ENCODE results near the gene PRSS3. TPM values are rescaled to one million over a fixed set of nuclear protein-coding genes. Genes with fewer than 3 reads are reported as not detected.
"Not testable (repeated sequence)": the region's sequence is repeated elsewhere in the genome, so short reads cannot be mapped to it uniquely, and the experiment has no call there.

The PRSS3 gene
- polyA plus RNA-seq, 6 donors from 2014 or later: not detected

GRCh38 chr9:33813712-33814641 lies 18.6 kb downstream of the PRSS3 start:
- H3K9me3 Mint-ChIP-seq: no peaks in the 10 kb centered on the region
- no peaks in the 10 kb centered on the region for H3K27me3 Mint-ChIP-seq
- peak; percentile 25 to 30 for ATAC-seq (ENCODE audit: low read depth in 2 of 2)
- H3K36me3 Mint-ChIP-seq: no peaks in the 10 kb centered on the region
- peak overlapping the region; percentile 98 to 100 (median 99) for H3K27ac Mint-ChIP-seq
- DNase-seq: peak; percentile 80
- H3K4me1 Mint-ChIP-seq: peaks cover 36 to 44% (median 41%) of the 10 kb centered on the region in 3 donors
- peak overlapping the region in 2 of 8 donors; percentile 9 to 28 for H3K4me3 Mint-ChIP-seq

DNA sequence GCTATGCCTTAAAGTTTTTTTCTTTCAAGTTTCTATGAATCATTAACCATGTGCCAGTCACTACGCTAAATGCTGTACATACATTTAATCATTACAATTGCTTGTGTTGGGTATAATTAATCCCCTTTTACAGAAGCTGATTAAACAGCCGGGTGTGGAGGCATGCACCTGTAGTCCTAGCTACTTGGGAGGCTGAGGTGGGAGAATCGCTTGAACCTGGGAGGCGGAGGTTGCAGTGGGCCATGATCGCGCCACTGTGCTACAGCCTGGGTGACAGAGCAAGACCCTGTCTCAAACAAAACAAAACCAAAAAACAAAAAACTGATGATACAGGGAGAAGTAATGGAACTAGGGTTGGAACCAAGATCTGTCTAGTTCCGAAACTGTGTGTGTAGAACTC lies 20.4 kb downstream of the PRSS3 start:
- Mint-ChIP-seq H3K4me3 (peak overlapping the region; percentile 30 to 96 (median 90)), H3K4me1 (peaks cover 43 to 59% (median 58%) of the 10 kb centered on the region in 3 donors), H3K36me3 (no peaks in the 10 kb centered on the region), H3K9me3 (no peaks in the 10 kb centered on the region), H3K27me3 (no peaks in the 10 kb centered on the region), H3K27ac (peak overlapping the region; percentile 99 to 100 (median 99))
- DNase-seq (no peak), ATAC-seq (ENCODE audit: low read depth in 2 of 2) (no peak)

DNA sequence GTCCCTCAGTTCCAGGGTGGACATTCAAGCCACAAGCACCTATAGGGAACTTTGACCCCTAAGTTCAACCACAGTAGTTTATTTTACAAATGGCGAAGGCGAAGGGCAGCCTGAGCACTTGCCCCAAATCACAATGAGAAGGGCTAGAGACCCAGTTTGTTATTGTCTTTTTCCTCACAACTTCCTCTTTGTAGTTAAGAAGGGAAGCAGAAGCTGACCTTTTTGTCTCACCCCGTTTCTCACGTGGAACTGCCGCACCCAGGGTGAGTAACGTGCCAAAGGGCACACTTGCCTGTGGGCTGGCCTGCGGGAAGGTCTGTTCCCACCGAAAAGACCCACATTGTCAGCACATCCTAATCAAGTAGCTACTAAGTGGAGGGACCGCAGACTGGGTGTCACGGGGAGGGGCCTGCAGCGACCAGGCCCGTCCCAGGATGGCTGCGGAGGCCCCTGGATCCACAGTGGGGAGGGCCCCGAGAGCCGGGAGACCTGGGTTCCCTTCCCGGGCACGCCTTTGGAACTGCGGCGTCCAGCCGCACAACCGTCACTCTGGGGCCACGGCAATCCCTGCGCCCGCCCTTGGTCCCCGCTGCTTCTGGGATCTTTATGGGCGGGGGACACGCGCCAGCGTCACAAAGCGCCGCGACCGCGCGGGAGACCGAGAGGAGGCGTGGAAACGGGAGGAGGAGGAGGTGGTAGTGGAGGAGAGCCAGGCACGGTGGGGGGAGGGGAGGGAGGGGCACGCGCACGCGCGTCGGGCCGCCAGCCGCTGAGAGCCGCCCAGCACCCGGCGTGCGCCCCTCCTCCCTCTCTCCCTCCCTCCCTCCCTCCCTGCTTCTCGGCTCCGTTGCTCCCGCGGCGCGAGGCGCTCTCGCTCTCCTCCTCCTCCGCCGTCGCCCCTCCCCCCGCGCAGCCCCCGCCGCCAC lies 21.2 kb downstream of the PRSS3 start, which contains the start of gene UBE2R2:
TSS of gene UBE2R2 (plus strand) at position 834 of the 926 bp plus-strand sequence. CDS start 598 bp downstream, outside the sequence.
- peak within 1 kb of the TSS; percentile 99 to 100 (median 99) for H3K27ac Mint-ChIP-seq
- ATAC-seq (ENCODE audit: low read depth in 2 of 2) (peak; percentile 74 to 75), DNase-seq (peak; percentile 88)
- H3K4me1 Mint-ChIP-seq: peaks cover 47 to 67% (median 62%) of the 10 kb centered on the region in 3 donors
- peak within 1 kb of the TSS; percentile 89 to 99 (median 94) for H3K4me3 Mint-ChIP-seq
- no peaks in the 10 kb centered on the region for H3K9me3 Mint-ChIP-seq
- no peaks in the 10 kb centered on the region for H3K27me3 Mint-ChIP-seq
- no peaks in the 10 kb centered on the region for H3K36me3 Mint-ChIP-seq

- Mint-ChIP-seq H3K9me3 (no peaks in the 10 kb centered on the region), H3K4me1 (peaks cover 47 to 72% (median 57%) of the 10 kb centered on the region in 3 donors), H3K4me3 (peak overlapping the region; percentile 87 to 99 (median 90)), H3K27ac (peak overlapping the region in 4 of 6 donors; percentile 47 to 99 (median 91)), H3K27me3 (no peaks in the 10 kb centered on the region), H3K36me3 (no peaks in the 10 kb centered on the region)
- DNase-seq (peak; percentile 55), ATAC-seq (ENCODE audit: low read depth in 2 of 2) (peak; percentile 4 to 9)
Measured at GRCh38 chr9:33817327-33818166, 22.2 kb downstream of the PRSS3 start.

DNA sequence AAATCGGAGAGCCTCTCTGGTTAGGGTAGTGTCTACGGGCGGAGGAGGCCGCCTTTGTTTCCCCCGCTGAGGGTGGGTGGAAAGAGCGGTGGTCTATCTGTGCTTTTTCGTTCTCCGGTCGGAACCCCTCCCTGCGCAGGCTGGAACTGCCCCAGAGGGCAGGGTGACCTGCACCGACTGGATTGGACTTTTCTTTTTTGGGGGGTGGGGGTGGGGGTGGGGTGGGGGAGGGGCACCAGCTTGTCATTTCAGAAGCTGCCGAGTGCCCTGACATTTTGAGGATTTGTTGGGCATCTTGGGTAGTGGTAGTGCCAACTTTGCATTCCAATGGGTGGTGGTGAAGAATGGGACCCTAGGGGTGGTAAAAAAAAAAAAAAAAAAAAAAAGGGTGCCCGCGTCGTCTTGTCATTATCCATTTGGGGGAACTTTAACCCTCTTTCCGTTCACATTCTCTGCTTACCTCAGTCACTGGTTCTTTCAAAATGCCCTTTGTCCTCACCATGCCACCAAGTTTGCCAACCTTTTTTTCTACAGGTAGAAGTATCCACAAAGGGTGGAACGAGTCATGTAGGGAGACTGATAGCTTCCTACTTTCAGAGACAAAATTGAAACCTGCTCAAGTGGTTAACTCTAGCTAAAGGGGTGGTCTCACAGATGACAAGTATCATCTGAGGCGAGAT lies 22.9 kb downstream of the PRSS3 start:
- Mint-ChIP-seq H3K27me3 (no peaks in the 10 kb centered on the region), H3K4me1 (peaks cover 47 to 78% (median 57%) of the 10 kb centered on the region in 3 donors)
- no peak for ATAC-seq (ENCODE audit: low read depth in 2 of 2)

DNA sequence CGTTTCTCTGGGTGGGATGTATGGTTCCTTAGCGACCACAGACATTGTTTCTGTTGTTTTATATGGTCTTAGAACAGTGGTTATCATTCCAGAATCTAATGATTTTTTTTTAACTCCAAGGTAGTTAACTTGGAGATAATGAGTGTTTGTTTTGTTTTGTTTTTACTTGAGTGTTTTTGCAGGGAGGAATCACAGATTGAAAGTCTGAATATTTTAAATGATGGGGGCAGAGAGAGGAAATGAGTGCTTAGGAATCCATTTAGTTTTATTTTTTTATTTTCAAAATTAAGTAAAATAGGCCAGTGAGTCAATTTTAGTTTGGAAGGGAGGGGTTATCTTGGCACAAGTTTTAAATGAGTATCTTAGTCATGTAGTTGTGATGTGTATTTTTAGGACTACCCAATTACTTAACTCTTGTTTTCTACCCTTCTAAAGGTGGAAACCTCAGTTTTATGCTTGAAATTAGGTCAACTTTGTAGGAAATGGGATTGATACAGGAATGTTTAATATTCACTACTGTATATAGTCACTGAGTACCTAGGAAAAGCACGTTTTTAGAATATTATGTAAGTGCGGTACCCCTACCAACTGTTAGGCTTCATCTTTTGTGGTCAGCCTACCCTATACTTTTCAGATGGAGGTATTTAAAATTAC lies 23.6 kb downstream of the PRSS3 start:
- Mint-ChIP-seq H3K4me1 (peaks cover 44 to 78% (median 51%) of the 10 kb centered on the region in 3 donors), H3K4me3 (peak overlapping the region; percentile 87 to 99 (median 90)), H3K9me3 (no peaks in the 10 kb centered on the region), H3K27me3 (no peaks in the 10 kb centered on the region), H3K36me3 (no peaks in the 10 kb centered on the region), H3K27ac (peak overlapping the region; percentile 43 to 99 (median 95))
- ATAC-seq (ENCODE audit: low read depth in 2 of 2) (no peak), DNase-seq (peak; percentile 17)

More for the DNA sequence above, 22.9 kb downstream of the PRSS3 start:
- H3K4me3 Mint-ChIP-seq: peak overlapping the region; percentile 87 to 99 (median 90)
- H3K27ac Mint-ChIP-seq: peak overlapping the region; percentile 83 to 99 (median 95)
- no peaks in the 10 kb centered on the region for H3K36me3 Mint-ChIP-seq
- DNase-seq: no peak
- no peaks in the 10 kb centered on the region for H3K9me3 Mint-ChIP-seq

GRCh38 chr9:33820231-33820745 lies 24.9 kb downstream of the PRSS3 start:
- no peaks in the 10 kb centered on the region for H3K27me3 Mint-ChIP-seq
- no peaks in the 10 kb centered on the region for H3K36me3 Mint-ChIP-seq
- peak overlapping the region in 3 of 6 donors; percentile 32 to 83 (median 51) for H3K27ac Mint-ChIP-seq
- ATAC-seq (ENCODE audit: low read depth in 2 of 2) (no peak), DNase-seq (no peak)
- H3K4me3 Mint-ChIP-seq: peak overlapping the region in 5 of 8 donors; percentile 6 to 99 (median 57)
- peaks cover 33 to 73% (median 38%) of the 10 kb centered on the region in 3 donors for H3K4me1 Mint-ChIP-seq
- no peaks in the 10 kb centered on the region for H3K9me3 Mint-ChIP-seq

DNA sequence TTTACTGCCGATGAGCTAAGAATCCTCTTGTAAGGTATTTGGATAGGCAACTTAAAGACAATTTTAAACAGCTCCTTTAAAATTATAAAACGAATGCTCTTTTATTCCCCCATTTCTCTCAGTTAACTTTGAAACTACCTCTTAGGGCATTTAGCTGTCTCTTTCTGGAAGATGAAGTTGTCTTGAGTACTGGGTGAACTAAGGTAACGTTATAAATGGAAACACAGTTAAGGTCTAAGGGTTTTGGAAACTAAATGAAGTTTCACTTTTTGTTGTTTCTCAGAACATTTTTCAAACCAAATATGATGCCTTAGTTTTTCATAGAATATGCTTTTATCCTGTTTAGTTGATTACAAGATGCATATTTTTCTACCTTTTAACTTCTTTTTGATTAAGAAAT lies 28.4 kb downstream of the PRSS3 start:
- DNase-seq (no peak), ATAC-seq (ENCODE audit: low read depth in 2 of 2) (no peak)
- Mint-ChIP-seq H3K27me3 (no peaks in the 10 kb centered on the region), H3K9me3 (no peaks in the 10 kb centered on the region), H3K36me3 (no peaks in the 10 kb centered on the region), H3K4me3 (peak overlapping the region in 3 of 8 donors; percentile 5 to 35 (median 12)), H3K27ac (peak overlapping the region in 3 of 6 donors; percentile 16 to 69 (median 52)), H3K4me1 (peaks cover 13 to 68% (median 20%) of the 10 kb centered on the region in 3 donors)

- not testable (repeated sequence) for H3K27ac Mint-ChIP-seq; H3K4me3 Mint-ChIP-seq; H3K9me3 Mint-ChIP-seq; H3K36me3 Mint-ChIP-seq; DNase-seq; ATAC-seq (ENCODE audit: low read depth in 2 of 2); H3K27me3 Mint-ChIP-seq
- H3K4me1 Mint-ChIP-seq: peaks cover 0 to 49% (median 0%) of the 10 kb centered on the region in 3 donors
Measured at GRCh38 chr9:33827285-33827684, 31.9 kb downstream of the PRSS3 start.

GRCh38 chr9:33829641-33830230 lies 34.4 kb downstream of the PRSS3 start:
- H3K36me3 Mint-ChIP-seq; H3K27me3 Mint-ChIP-seq; H3K9me3 Mint-ChIP-seq; ATAC-seq (ENCODE audit: low read depth in 2 of 2); DNase-seq; H3K27ac Mint-ChIP-seq: not testable (repeated sequence)
- peaks cover 4 to 36% (median 7%) of the 10 kb centered on the region in 3 donors for H3K4me1 Mint-ChIP-seq
- peak overlapping the region in 1 of 8 donors; percentile 57 for H3K4me3 Mint-ChIP-seq

DNA sequence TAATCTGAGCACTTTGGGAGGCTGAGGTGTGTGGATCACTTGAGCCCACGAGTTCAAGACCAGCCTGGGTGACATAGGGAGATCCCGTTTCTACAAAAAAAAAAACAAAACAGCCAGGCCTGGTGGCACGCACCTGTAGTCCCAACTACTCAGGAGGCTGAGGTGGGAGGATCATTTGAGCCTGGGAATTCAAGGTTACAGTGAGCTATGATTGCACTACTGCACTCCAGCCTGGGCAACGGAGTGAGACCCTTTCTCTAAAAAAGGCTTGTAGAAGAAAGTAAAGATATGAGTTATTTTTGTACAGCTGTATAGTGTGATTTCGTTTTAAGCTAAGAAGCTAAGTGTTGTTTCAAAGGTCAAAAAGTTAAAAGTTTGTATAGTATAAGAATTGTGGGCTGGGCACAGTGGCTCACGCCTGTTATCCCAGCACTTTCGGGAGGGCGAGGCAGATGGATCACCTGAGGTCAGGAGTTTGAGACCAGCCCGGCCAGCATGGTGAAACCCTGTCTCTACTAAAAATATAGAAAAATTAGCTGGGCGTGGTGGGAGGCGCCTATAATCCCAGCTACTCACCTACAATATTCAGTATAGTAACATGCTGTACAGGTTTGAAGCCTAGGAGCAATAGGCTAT lies 40.4 kb downstream of the PRSS3 start:
- peak overlapping the region in 1 of 8 donors; percentile 64 for H3K4me3 Mint-ChIP-seq
- H3K4me1 Mint-ChIP-seq: peaks cover 34 to 70% (median 59%) of the 10 kb centered on the region in 3 donors
- peak overlapping the region in 3 of 6 donors; percentile 16 to 59 (median 20) for H3K27ac Mint-ChIP-seq
- H3K27me3 Mint-ChIP-seq: no peaks in the 10 kb centered on the region
- H3K36me3 Mint-ChIP-seq: no peaks in the 10 kb centered on the region
- DNase-seq (no peak), ATAC-seq (ENCODE audit: low read depth in 2 of 2) (no peak)
- H3K9me3 Mint-ChIP-seq: no peaks in the 10 kb centered on the region
